Measurements from ENCODE around the gene HMCN2.
A peak's percentile ranks its signal among the peaks of the same experiment; 100 is the strongest.

HMCN2 gene

DNA sequence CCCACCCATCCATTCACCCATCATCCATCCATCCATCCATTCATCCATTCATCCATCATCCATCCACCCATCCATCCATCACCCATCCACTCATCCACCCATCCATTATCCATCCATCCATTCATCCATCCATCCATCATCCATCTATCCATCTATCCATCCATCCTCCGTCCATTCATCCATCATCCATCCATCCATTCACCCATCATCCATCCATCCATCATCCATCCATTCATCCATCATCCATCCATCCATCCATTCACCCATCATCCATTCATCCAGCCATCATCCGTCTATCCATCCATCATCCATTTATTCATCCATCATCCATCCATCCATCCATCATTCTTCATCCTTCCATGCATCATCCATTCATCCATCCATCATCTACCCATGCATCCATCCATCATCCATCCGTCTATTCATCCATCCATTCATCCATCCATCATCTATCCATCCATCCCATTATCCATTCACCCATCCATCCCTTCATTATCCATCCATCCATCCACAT is 189.3 kb downstream of the HMCN2 start:
- no peak for TF ChIP-seq CTCF (IDR thresholded peaks at IDR 0.05; ENCODE audit: low read depth, low read length)
- DNase-seq, result no peak

DNA sequence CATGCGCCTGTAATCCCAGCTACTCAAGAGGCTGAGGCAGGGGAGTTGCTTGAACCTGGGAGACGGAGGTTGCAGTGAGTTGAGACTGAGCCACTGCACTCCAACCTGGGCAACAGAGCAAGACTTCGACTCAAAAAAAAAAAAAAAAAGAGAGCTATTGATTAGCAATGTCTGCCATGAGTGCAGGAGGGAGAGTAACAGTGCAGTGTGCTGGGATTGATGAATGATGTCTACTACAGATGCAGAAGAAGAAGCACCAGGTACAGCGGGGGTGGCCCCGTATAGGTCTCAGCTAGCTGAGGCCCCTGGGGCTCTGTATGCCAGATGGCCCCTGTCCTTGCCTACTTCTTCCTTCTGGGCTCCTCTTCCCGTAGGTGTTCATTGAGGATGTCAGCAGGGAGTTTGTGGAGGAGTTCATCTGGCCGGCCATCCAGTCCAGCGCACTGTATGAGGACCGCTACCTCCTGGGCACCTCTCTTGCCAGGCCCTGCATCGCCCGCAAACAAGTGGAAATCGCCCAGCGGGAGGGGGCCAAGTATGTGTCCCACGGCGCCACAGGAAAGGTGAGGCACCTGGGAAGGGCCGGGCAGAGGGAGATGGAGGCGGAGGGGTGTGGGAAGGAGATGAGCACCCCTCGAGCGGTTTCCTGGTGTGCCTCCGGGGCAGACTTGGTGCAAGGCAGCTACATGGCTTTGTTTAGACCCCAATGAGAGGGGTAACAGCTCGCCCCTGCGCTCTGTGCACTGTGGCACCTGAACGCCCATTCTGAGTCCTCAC is 192.7 kb downstream of the HMCN2 start:
- DNase-seq, result no peak

More for the DNA sequence above, 189.3 kb downstream of the HMCN2 start:
- no peak overlapping the region for H3K4me3 ChIP-seq (ENCODE audit: low read depth, low read length)
- H3K4me1 ChIP-seq, result peaks cover 41% of the 10 kb centered on the region
- H3K9me3 ChIP-seq, result no peaks in the 10 kb centered on the region
- peaks cover 12% of the 10 kb centered on the region for H3K36me3 ChIP-seq
- H3K27me3 ChIP-seq, result no peaks in the 10 kb centered on the region

DNA sequence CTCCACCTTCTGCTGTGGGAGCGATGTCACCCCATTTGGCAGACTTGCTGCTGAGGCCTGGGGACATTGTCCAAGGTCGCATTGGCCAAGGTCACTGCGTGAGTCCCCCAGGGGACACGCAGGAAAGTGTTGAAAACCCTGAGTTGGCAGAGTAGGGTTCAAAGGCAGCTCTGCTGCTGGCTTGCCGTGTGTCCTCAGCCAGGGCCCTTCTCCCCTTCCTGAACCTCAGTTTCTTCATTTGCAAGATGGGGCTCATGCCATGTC is 193.2 kb downstream of the HMCN2 start:
- H3K4me1 ChIP-seq, result peaks cover 8% of the 10 kb centered on the region
- no peak overlapping the region for H3K4me3 ChIP-seq (ENCODE audit: low read depth, low read length)
- peaks cover 20% of the 10 kb centered on the region for H3K36me3 ChIP-seq
- H3K27me3 ChIP-seq, result no peaks in the 10 kb centered on the region
- TF ChIP-seq CTCF (IDR thresholded peaks at IDR 0.05; ENCODE audit: low read depth, low read length), result no peak
- no peak for DNase-seq
- no peaks in the 10 kb centered on the region for H3K9me3 ChIP-seq

More for the DNA sequence above, 192.7 kb downstream of the HMCN2 start:
- Histone ChIP-seq H3K27me3 (no peaks in the 10 kb centered on the region), H3K9me3 (no peaks in the 10 kb centered on the region), H3K4me1 (peaks cover 14% of the 10 kb centered on the region), H3K36me3 (peaks cover 17% of the 10 kb centered on the region), H3K4me3 (ENCODE audit: low read depth, low read length) (no peak overlapping the region)
- TF ChIP-seq CTCF (IDR thresholded peaks at IDR 0.05; ENCODE audit: low read depth, low read length), result no peak

DNA sequence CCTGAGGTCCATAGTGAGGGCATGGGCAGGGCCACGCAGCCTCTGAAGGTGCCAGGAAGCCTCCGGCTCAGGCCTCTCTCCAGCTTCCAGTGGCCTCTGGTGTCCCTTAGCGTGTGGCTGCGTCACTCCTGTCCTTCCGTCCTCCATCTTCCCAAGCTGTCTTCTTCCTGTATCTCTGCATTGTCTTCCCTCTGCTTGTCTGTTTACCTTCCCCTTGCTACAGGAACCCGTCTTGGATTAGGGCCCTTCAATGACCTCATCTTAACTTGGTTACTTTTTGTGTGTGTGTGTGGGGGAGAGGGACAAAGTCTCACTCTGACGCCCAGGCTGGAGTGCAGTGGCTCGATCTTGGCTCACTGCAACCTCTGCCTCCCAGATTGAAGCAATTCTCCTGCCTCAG is 193.6 kb downstream of the HMCN2 start:
- H3K4me3 ChIP-seq (ENCODE audit: low read depth, low read length), result no peak overlapping the region
- peaks cover 4% of the 10 kb centered on the region for H3K4me1 ChIP-seq
- peaks cover 24% of the 10 kb centered on the region for H3K36me3 ChIP-seq
- H3K27me3 ChIP-seq, result no peaks in the 10 kb centered on the region
- DNase-seq, result no peak
- H3K9me3 ChIP-seq, result no peaks in the 10 kb centered on the region
- no peak for TF ChIP-seq CTCF (IDR thresholded peaks at IDR 0.05; ENCODE audit: low read depth, low read length)

GRCh38 chr9:130459941-130460669 is 194.5 kb downstream of the HMCN2 start:
- H3K9me3 ChIP-seq, result no peaks in the 10 kb centered on the region
- H3K4me3 ChIP-seq (ENCODE audit: low read depth, low read length), result no peak overlapping the region
- H3K36me3 ChIP-seq, result peaks cover 20% of the 10 kb centered on the region
- DNase-seq, result no peak
- H3K4me1 ChIP-seq, result 0 out of 2 replicates have a peak, but pooled peaks cover 4% of the 10 kb centered on the region
- no peak for TF ChIP-seq CTCF (IDR thresholded peaks at IDR 0.05; ENCODE audit: low read depth, low read length)
- H3K27me3 ChIP-seq, result no peaks in the 10 kb centered on the region

DNA sequence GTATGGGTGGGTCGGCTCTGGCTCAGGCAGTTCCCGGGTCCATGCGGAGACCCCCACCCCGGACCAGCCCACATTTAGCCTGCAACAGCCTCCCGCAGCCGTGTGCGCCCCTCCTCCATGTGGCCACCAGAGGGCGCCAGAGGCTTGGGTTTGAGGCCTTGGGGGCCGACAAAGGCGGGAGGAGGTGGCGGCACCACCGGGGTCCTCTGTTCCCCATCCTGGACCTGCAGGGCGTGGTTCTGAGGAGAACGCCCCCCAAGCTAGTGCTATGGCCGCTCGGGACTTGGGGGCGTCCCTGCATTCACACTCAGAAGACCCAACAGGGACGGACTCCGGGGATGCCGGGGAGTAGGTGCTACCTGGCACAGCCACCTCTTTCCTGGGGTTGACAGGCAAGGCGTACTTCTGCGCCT is 195.7 kb downstream of the HMCN2 start:
- no peak overlapping the region for H3K4me3 ChIP-seq (ENCODE audit: low read depth, low read length)
- DNase-seq, result peak; percentile 78
- peak; percentile 75 for TF ChIP-seq CTCF (IDR thresholded peaks at IDR 0.05; ENCODE audit: low read depth, low read length)
- H3K27me3 ChIP-seq, result no peaks in the 10 kb centered on the region
- H3K9me3 ChIP-seq, result no peaks in the 10 kb centered on the region
- peaks cover 19% of the 10 kb centered on the region for H3K36me3 ChIP-seq
- H3K4me1 ChIP-seq, result 0 out of 2 replicates have a peak, but pooled peaks cover 4% of the 10 kb centered on the region

Data from BE2C (cell line).